ENCODE results near the gene ZNF682.
"Not testable (repeated sequence)": the region's sequence is repeated elsewhere in the genome, so short reads cannot be mapped to it uniquely, and the experiment has no call there.

Gene ZNF682

DNA sequence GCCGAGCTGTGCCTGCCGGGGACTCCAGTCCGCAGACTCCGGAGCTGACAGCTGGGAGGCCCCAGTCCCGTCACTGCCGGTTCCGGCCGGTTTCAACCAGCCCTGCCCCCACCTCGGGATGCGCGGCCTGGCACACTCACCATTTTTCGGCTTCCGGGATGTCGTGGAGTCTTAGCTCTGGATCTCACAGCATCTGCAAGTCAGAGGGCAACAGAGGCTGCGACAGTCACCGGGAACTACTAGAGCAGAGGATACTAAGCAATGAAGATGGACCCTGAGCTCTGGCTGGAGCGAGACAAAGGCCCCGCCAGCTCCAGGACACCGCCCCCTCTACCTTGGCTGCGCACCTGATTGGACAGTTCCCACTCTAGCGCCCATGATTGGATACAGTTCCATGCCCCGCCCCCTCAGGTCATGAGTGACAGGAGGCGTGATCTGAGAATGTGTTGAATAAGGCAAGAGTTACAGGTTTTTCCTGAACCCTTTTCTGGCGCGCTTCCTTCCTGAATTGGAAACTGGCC lies at the start of gene ZNF682:
ZNF682 (minus strand) TSS at position 303 of the 521 bp plus-strand sequence; CDS start at position 143, 160 bp downstream.
- H3K4me3 ChIP-seq (ENCODE audit: low read depth in 1 of 2, low read length in 2 of 2): peak within 1 kb of the TSS; percentile 86 to 97
- no peaks in the 10 kb centered on the region for H3K27me3 ChIP-seq (ENCODE audit: low read depth, low read length)
- no peaks in the 10 kb centered on the region for H3K36me3 ChIP-seq (ENCODE audit: control insufficient read depth in 1 of 2, insufficient read depth in 2 of 2, low read length in 2 of 2)
- no peaks in the 10 kb centered on the region for H3K9me3 ChIP-seq (ENCODE audit: control insufficient read depth in 1 of 2, low read length in 2 of 2)
- H3K4me1 ChIP-seq (ENCODE audit: control insufficient read depth in 1 of 2, insufficient read depth in 2 of 2, low read length in 2 of 2): peaks cover 0 to 5% of the 10 kb centered on the region in 2 donors
- H3K27ac ChIP-seq (ENCODE audit: low read length): no peak within 1 kb of the TSS

DNA sequence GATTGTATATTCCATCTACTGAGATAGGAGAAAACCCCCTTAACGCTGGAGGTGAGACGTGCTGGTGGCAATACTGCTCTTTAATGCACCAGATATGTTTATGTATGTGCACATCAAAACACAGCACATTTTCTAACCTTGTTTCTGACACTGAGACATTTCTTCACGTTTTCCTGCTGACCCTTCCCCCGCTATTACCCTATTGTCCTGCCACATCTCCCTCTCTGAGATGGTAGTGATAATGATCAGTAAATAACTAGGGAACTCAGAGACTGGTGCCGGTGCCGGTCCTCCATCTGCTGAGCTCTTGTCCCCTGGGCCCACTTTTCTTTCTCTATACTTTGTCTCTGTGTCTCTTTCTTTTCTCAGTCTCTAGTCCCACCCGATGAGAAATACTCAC lies 43.6 kb upstream of the ZNF682 start:
- H3K36me3 ChIP-seq (ENCODE audit: control insufficient read depth in 1 of 2, insufficient read depth in 2 of 2, low read length in 2 of 2); H3K9me3 ChIP-seq (ENCODE audit: control insufficient read depth in 1 of 2, low read length in 2 of 2); H3K27ac ChIP-seq (ENCODE audit: low read length); H3K27me3 ChIP-seq (ENCODE audit: low read depth, low read length); H3K4me3 ChIP-seq (ENCODE audit: low read depth in 1 of 2, low read length in 2 of 2): not testable (repeated sequence)
- H3K4me1 ChIP-seq (ENCODE audit: control insufficient read depth in 1 of 2, insufficient read depth in 2 of 2, low read length in 2 of 2): peaks cover 0 to 13% of the 10 kb centered on the region in 2 donors

DNA sequence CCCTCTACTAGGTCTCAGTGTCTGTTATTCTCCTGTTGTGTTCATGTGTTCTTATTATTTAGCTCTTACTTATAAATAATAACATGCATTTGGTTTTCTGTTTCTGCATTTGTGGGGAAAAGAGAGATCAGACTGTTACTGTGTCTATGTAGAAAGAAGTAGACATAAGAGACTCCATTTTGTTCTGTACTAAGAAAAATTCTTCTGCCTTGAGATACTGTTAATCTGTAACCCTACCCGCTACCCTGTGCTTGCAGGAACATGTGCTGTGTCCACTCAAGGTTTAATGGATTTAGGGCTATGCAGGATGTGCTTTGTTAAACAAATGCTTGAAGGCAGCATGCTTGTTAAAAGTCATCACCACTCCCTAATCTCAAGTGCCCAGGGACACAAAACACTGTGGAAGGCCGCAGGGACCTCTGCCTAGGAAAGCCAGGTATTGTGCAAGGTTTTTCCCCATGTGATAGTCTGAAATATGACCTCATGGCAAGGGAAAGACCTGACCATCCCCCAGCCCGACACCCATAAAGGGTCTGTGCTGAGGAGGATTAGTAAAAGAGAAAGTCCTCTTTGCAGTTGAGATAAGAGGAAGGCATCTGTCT lies 43.0 kb upstream of the ZNF682 start:
- H3K36me3 ChIP-seq (ENCODE audit: control insufficient read depth in 1 of 2, insufficient read depth in 2 of 2, low read length in 2 of 2); H3K4me3 ChIP-seq (ENCODE audit: low read depth in 1 of 2, low read length in 2 of 2); H3K9me3 ChIP-seq (ENCODE audit: control insufficient read depth in 1 of 2, low read length in 2 of 2); H3K27me3 ChIP-seq (ENCODE audit: low read depth, low read length); H3K27ac ChIP-seq (ENCODE audit: low read length): not testable (repeated sequence)
- peaks cover 0 to 13% of the 10 kb centered on the region in 2 donors for H3K4me1 ChIP-seq (ENCODE audit: control insufficient read depth in 1 of 2, insufficient read depth in 2 of 2, low read length in 2 of 2)

DNA sequence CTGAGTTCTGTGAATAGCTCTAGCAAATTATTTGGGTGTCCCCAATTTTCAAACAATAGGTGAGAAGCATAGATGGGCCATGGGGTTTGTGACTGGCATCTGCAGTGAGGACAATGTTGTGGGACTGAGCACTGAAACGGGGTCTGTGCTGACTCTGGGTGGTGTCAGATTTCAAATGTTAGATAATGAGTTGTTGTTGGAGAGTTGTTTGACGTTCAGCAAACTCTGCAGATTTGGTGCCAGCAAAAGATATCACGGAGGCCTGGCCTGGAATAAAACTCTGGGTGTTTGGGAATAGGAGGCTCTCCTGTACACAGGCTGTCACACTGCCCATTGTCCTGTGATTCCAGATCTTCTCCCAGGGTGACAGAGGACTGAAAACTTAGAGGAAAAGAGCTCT lies 41.4 kb upstream of the ZNF682 start:
- Histone ChIP-seq H3K9me3 (ENCODE audit: control insufficient read depth in 1 of 2, low read length in 2 of 2) (no peaks in the 10 kb centered on the region), H3K36me3 (ENCODE audit: control insufficient read depth in 1 of 2, insufficient read depth in 2 of 2, low read length in 2 of 2) (no peaks in the 10 kb centered on the region), H3K27me3 (ENCODE audit: low read depth, low read length) (no peaks in the 10 kb centered on the region), H3K4me3 (ENCODE audit: low read depth in 1 of 2, low read length in 2 of 2) (no peak overlapping the region), H3K4me1 (ENCODE audit: control insufficient read depth in 1 of 2, insufficient read depth in 2 of 2, low read length in 2 of 2) (peaks cover 0 to 13% of the 10 kb centered on the region in 2 donors), H3K27ac (ENCODE audit: low read length) (no peak overlapping the region)

DNA sequence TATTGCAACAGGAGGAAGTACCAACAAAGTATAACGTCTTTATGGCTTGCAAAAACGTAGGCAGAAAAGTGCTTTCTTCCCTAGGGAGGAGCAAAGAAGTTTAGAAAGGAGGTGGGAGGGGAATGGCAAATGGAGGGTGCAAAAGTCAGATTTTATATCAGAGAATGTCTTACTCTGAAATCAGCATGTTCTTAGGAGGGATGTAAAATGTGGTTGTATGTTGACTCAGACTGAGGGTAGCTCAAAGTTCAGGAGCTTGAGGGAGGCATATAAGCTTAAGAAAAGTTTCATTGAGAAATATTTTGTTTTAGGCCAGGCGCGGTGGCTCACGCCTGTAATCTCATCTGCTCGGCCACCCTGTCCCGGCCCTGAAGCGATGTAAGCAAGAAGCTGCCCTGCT lies 40.2 kb upstream of the ZNF682 start:
- H3K27ac ChIP-seq (ENCODE audit: low read length): no peak overlapping the region
- no peaks in the 10 kb centered on the region for H3K36me3 ChIP-seq (ENCODE audit: control insufficient read depth in 1 of 2, insufficient read depth in 2 of 2, low read length in 2 of 2)
- H3K9me3 ChIP-seq (ENCODE audit: control insufficient read depth in 1 of 2, low read length in 2 of 2): no peaks in the 10 kb centered on the region
- H3K4me3 ChIP-seq (ENCODE audit: low read depth in 1 of 2, low read length in 2 of 2): no peak overlapping the region
- peaks cover 0 to 13% of the 10 kb centered on the region in 2 donors for H3K4me1 ChIP-seq (ENCODE audit: control insufficient read depth in 1 of 2, insufficient read depth in 2 of 2, low read length in 2 of 2)
- H3K27me3 ChIP-seq (ENCODE audit: low read depth, low read length): no peaks in the 10 kb centered on the region

DNA sequence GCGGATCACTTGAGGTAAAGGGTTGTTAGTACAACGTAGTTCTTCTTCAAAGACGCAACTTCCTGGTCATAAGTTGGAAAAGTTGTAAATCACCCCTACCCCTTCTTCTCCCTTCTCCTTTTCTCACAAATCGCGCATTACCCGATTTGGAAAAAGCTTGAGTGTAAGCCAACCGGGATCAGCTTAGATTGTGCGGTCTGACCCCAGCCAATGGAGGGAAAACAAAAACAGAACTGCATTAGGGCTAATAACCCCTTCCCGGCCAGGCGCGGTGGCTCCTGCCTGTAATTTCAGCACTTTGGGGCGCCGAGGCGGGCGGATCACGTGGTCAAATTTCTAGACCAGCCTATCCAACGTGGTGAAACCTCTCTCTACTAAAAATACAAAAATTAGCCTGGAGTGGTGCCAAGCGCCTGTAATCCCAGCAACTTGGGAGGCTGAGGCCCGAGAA lies 39.3 kb upstream of the ZNF682 start:
- Histone ChIP-seq H3K27ac (ENCODE audit: low read length) (no peak overlapping the region), H3K36me3 (ENCODE audit: control insufficient read depth in 1 of 2, insufficient read depth in 2 of 2, low read length in 2 of 2) (no peaks in the 10 kb centered on the region), H3K9me3 (ENCODE audit: control insufficient read depth in 1 of 2, low read length in 2 of 2) (no peaks in the 10 kb centered on the region), H3K4me3 (ENCODE audit: low read depth in 1 of 2, low read length in 2 of 2) (peak overlapping the region; percentile 76 to 88), H3K27me3 (ENCODE audit: low read depth, low read length) (no peaks in the 10 kb centered on the region), H3K4me1 (ENCODE audit: control insufficient read depth in 1 of 2, insufficient read depth in 2 of 2, low read length in 2 of 2) (peaks cover 0 to 13% of the 10 kb centered on the region in 2 donors)

DNA sequence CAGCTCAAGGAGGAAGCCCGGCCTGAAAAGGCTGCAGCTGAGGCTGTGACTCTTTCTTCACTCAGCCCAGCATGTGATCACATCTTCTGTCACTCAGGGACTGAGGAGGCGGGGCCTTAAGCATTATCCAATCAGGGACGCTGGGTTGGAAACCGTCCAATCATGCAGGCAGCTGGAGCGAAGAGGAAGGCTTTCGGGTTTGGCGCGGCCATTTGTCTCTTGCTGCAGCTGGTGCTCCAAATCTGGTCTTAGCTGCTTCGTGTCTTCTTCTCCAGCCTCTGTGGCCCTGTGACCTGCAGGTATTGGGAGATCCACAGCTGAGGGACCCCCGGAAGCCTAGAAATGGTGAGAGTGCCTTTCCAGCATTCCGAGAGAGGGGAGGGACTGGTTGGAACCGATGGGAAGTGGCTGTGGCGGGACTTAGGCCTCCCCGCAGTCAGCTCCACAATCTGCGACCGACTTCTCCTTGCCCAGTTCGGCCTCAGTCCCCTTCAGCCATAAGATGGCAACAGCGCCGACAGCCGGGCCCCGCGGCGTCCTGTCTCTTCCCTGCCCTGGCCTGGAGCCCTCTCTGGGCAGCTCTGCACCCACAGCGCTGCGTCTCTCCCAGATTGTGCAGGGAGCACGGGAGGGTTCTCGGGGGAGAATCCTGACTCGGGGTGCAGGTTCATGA lies 38.6 kb upstream of the ZNF682 start, which contains the start of gene ZNF90:
ZNF90 (plus strand) TSS at position 210 of the 673 bp plus-strand sequence; CDS start at position 343, 133 bp downstream.
- Histone ChIP-seq H3K4me3 (ENCODE audit: low read depth in 1 of 2, low read length in 2 of 2) (peak within 1 kb of the TSS; percentile 76 to 88), H3K27ac (ENCODE audit: low read length) (no peak within 1 kb of the TSS)

DNA sequence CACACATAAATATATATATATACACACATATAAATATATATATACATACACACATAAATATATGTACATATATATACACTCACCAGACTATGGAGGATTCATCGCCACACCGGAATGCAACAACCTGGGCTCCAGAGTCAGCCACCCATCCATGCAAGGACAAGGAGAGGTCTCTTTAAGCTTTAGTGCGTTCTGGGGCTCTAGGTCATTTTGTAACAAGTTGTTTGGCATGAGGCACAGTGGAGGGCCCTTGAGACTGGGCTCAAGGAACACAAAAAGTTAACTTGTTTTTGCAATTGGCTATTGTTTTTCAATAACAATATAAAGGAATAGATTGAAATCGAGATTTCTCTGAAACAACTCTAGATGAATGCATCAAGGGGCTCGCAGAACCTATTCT lies 33.6 kb upstream of the ZNF682 start:
- Histone ChIP-seq H3K4me3 (ENCODE audit: low read depth in 1 of 2, low read length in 2 of 2) (no peak overlapping the region), H3K27ac (ENCODE audit: low read length) (no peak overlapping the region), H3K9me3 (ENCODE audit: control insufficient read depth in 1 of 2, low read length in 2 of 2) (no peaks in the 10 kb centered on the region), H3K36me3 (ENCODE audit: control insufficient read depth in 1 of 2, insufficient read depth in 2 of 2, low read length in 2 of 2) (no peaks in the 10 kb centered on the region), H3K27me3 (ENCODE audit: low read depth, low read length) (peaks cover 2% of the 10 kb centered on the region), H3K4me1 (ENCODE audit: control insufficient read depth in 1 of 2, insufficient read depth in 2 of 2, low read length in 2 of 2) (no peaks in the 10 kb centered on the region)

More for the DNA sequence above, 38.6 kb upstream of the ZNF682 start, which contains the start of gene ZNF90:
- peaks cover 0 to 13% of the 10 kb centered on the region in 2 donors for H3K4me1 ChIP-seq (ENCODE audit: control insufficient read depth in 1 of 2, insufficient read depth in 2 of 2, low read length in 2 of 2)
- no peaks in the 10 kb centered on the region for H3K27me3 ChIP-seq (ENCODE audit: low read depth, low read length)
- no peaks in the 10 kb centered on the region for H3K9me3 ChIP-seq (ENCODE audit: control insufficient read depth in 1 of 2, low read length in 2 of 2)
- H3K36me3 ChIP-seq (ENCODE audit: control insufficient read depth in 1 of 2, insufficient read depth in 2 of 2, low read length in 2 of 2): no peaks in the 10 kb centered on the region

DNA sequence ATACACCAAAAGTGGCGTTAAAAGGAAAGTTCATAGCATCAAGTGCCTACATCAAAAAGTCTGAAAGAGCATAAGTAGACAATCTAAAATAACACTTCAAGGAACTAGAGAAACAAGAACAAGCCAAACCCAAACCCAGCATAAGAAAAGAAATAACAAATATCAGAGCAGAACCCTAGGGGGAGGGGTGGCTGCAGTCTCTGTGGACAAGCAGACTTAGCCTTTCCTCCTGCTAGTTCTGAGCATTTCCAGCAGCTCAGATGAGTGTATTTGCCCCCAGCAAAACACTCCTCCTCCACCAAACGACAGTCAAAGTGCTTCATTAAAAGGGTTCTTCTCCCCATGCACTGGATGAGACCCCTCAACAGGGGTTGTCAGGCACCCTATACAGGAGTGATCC lies 31.4 kb upstream of the ZNF682 start:
- H3K9me3 ChIP-seq (ENCODE audit: control insufficient read depth in 1 of 2, low read length in 2 of 2): peaks cover 0 to 2% of the 10 kb centered on the region in 2 donors
- no peak overlapping the region for H3K4me3 ChIP-seq (ENCODE audit: low read depth in 1 of 2, low read length in 2 of 2)
- no peaks in the 10 kb centered on the region for H3K36me3 ChIP-seq (ENCODE audit: control insufficient read depth in 1 of 2, insufficient read depth in 2 of 2, low read length in 2 of 2)
- no peaks in the 10 kb centered on the region for H3K4me1 ChIP-seq (ENCODE audit: control insufficient read depth in 1 of 2, insufficient read depth in 2 of 2, low read length in 2 of 2)
- no peak overlapping the region for H3K27ac ChIP-seq (ENCODE audit: low read length)
- H3K27me3 ChIP-seq (ENCODE audit: low read depth, low read length): peaks cover 5% of the 10 kb centered on the region

DNA sequence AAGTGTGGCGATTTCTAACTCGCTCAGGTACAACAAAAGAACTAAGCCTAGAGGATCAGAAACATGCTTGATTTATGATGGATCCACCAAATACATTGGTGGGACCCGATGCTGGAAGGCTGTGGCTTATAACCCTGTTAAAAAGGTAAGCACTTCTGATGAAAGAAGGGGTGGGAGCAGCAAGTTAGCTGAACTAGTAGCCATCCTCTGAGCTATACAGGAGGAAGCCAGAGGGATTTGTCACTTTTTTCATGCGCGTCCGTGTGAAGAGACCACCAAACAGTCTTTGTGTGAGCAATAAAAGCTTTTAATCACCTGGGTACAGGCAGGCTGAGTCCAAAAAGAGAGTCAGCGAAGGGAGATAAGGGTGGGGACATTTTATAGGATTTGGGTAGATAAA lies 29.3 kb upstream of the ZNF682 start:
- not testable (repeated sequence) for H3K4me3 ChIP-seq (ENCODE audit: low read depth in 1 of 2, low read length in 2 of 2); H3K36me3 ChIP-seq (ENCODE audit: control insufficient read depth in 1 of 2, insufficient read depth in 2 of 2, low read length in 2 of 2); H3K9me3 ChIP-seq (ENCODE audit: control insufficient read depth in 1 of 2, low read length in 2 of 2); H3K4me1 ChIP-seq (ENCODE audit: control insufficient read depth in 1 of 2, insufficient read depth in 2 of 2, low read length in 2 of 2); H3K27ac ChIP-seq (ENCODE audit: low read length); H3K27me3 ChIP-seq (ENCODE audit: low read depth, low read length)

DNA sequence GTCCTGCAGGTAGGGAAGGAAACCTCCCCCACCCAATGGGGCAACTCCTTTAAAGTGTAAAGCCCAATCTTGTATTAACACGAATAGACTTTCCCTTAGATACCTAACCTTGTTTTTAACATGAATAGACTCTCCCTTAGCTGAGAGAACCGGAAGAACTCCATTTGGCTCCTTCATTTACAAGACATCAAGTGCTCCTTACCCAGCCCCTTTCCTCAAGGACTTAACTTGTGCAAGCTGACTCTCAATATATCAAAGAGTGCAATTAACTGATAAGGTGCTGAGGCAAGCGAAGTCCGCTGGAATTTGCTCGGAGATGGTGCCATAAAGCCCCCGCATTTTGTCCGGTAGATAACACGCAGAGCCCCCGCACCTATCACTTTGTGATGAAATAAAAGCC lies 28.6 kb upstream of the ZNF682 start:
- Histone ChIP-seq H3K36me3 (ENCODE audit: control insufficient read depth in 1 of 2, insufficient read depth in 2 of 2, low read length in 2 of 2) (no peaks in the 10 kb centered on the region), H3K9me3 (ENCODE audit: control insufficient read depth in 1 of 2, low read length in 2 of 2) (peaks cover 0 to 2% of the 10 kb centered on the region in 2 donors), H3K4me1 (ENCODE audit: control insufficient read depth in 1 of 2, insufficient read depth in 2 of 2, low read length in 2 of 2) (no peaks in the 10 kb centered on the region), H3K4me3 (ENCODE audit: low read depth in 1 of 2, low read length in 2 of 2) (no peak overlapping the region), H3K27me3 (ENCODE audit: low read depth, low read length) (peaks cover 5% of the 10 kb centered on the region), H3K27ac (ENCODE audit: low read length) (no peak overlapping the region)
